Mononuclear cell (primary cell): Measurements from ENCODE around the gene TENM4. TPM values are rescaled to one million over a fixed set of nuclear protein-coding genes. Genes with fewer than 3 reads are reported as not detected.

Experiments
- H3K27me3 ChIP-seq: 2 replicates; pipeline ENCODE4 v1.6.0; 2011; ENCODE audit warnings: low read length, control low read depth; ENCODE audit not compliant: insufficient read depth
- H3K4me1 ChIP-seq: 2 replicates; pipeline ENCODE4 v1.5.1; 2011; ENCODE audit warnings: mild to moderate bottlenecking, low read length, control low read depth; ENCODE audit not compliant: insufficient read depth
- H3K4me3 ChIP-seq: 2 replicates; pipeline ENCODE4 v1.5.1; 2011; ENCODE audit warnings: mild to moderate bottlenecking, low read length, moderate library complexity
- H3K9me3 ChIP-seq: 2 replicates; pipeline ENCODE4 v1.5.1; 2011; ENCODE audit warnings: low read depth, mild to moderate bottlenecking, control low read depth, low read length
- total RNA-seq: library from RNA; depleted of rRNA; stranded (reverse); fragments of >200 nt; gene quantifications from one replicate; pipeline ENCODE4 v1.2.3, GENCODE V29; 2012

Gene TENM4
- total RNA-seq, 1 donor, result 0.63 TPM

- Histone ChIP-seq H3K27me3 (peaks cover 6% of the 10 kb centered on the region), H3K4me1 (no peaks in the 10 kb centered on the region), H3K4me3 (no peak overlapping the region), H3K9me3 (no peaks in the 10 kb centered on the region)
Observed at GRCh38 chr11:79465160-79465559, 24.3 kb upstream of the TENM4 start.

DNA sequence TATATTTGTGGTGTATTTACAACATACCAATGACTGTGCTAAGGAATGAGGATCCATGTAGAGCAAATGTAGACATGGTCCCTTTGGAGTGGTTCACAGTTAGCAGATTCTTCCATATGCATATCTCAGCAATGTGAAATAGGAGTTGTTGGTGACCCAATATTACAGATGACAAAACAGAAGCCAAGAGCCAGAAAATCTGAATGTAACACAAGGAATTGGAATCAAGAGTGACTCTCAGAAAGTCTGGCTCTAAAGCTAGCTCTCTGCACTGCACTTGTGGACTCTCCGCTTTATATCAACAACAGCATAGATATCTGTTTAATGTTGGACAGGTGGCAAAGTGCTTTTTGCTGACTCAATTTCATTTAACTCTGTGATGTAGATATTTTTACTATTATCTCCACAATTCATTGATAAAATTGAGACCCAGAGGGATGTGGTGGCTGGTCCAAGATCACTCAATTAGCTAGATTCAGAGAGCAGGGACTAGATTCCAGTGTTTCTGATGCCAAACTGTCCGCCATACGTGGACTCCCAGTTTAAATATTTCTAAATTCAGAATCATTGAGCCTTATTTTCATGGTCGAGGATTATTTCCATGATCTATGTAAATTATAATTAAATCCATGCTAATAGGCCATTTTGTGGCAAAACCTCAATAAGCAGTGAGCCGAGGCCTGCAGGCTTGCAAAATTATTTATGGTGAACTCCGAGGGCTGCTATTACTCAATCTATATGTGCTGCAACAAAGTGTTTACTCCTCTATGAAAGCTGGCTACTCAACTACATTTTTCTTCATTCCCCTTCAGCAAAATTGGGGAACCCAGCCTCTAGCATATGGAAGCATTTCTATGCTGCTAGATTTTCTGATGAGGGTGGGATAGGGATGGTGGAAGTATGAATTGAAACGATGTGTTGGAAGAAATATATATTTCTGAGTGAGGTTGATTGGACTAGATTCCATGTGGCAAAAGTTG is 21.1 kb upstream of the TENM4 start:
- Histone ChIP-seq H3K4me1 (no peaks in the 10 kb centered on the region), H3K9me3 (no peaks in the 10 kb centered on the region)

GRCh38 chr11:79461144-79461543 is 20.3 kb upstream of the TENM4 start:
- H3K4me1 ChIP-seq, result no peaks in the 10 kb centered on the region
- peaks cover 3% of the 10 kb centered on the region for H3K27me3 ChIP-seq
- H3K9me3 ChIP-seq, result no peaks in the 10 kb centered on the region
- H3K4me3 ChIP-seq, result no peak overlapping the region

More for the DNA sequence above, 21.1 kb upstream of the TENM4 start:
- Histone ChIP-seq H3K27me3 (peaks cover 3% of the 10 kb centered on the region), H3K4me3 (no peak overlapping the region)

DNA sequence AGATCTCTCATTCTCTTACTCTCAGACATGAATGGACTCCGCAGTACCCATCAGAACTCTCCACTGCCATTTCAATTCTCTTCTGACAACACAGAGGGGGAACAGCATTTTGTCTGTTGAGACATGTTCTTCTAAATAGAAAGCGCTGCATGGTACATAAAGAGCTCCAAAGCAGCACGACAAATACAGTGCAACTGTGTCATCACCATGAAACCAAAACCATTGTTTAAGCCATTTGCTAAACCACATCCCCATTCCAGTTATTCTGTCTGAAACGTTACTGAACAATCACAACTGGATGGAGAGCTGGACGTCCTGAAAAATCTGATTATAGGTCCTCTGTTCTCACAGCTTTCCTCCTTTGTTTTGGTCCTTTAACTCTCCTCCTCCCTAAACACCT is 17.9 kb upstream of the TENM4 start:
- no peaks in the 10 kb centered on the region for H3K27me3 ChIP-seq
- no peaks in the 10 kb centered on the region for H3K4me1 ChIP-seq
- no peaks in the 10 kb centered on the region for H3K9me3 ChIP-seq
- H3K4me3 ChIP-seq, result no peak overlapping the region

DNA sequence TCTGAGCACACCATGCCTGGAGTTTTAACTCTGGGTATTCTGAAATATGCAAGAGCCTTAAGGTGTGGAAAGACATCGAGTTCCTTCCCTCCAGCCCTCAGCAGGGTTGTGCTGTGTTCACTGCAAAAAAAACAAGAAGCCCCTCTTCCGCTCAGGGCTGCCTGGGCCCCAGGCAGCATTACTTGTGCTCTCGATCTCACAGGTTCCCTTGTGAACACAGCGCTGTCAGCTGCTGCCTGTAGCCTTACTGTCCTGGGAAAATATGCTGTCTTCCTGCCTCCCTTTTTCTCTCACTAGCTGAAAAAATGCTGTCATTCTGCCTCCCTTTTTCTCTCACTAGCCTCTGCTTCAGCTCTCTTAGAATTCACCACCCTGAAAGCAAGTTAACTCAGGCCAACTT is 15.7 kb upstream of the TENM4 start:
- Histone ChIP-seq H3K9me3 (no peaks in the 10 kb centered on the region), H3K4me3 (no peak overlapping the region), H3K4me1 (no peaks in the 10 kb centered on the region), H3K27me3 (no peaks in the 10 kb centered on the region)

- H3K27me3 ChIP-seq, result no peaks in the 10 kb centered on the region
- no peak overlapping the region for H3K4me3 ChIP-seq
- no peaks in the 10 kb centered on the region for H3K4me1 ChIP-seq
- H3K9me3 ChIP-seq, result no peaks in the 10 kb centered on the region
Observed at GRCh38 chr11:79453617-79454016, 12.8 kb upstream of the TENM4 start.

DNA sequence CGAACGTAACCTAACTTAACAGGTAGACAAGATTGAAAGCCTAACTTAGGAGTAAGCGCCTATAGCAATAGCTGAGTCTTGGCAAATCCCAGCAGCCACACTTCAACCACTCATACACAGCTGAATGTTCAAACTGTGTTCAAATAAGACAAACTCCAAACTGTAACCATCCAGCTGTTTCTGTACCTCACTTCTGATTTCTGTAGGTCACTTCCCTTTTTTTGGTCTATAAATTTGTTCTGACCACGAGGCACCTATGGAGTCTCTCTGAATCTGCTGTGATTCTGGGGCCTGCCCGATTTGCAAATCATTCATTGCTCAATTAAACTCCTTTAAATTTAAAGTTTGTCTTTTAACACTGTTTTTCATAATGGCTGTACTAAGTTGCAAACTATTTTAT is 8.2 kb upstream of the TENM4 start:
- Histone ChIP-seq H3K27me3 (peaks cover 15% of the 10 kb centered on the region), H3K4me3 (no peak overlapping the region), H3K9me3 (no peaks in the 10 kb centered on the region), H3K4me1 (no peaks in the 10 kb centered on the region)

DNA sequence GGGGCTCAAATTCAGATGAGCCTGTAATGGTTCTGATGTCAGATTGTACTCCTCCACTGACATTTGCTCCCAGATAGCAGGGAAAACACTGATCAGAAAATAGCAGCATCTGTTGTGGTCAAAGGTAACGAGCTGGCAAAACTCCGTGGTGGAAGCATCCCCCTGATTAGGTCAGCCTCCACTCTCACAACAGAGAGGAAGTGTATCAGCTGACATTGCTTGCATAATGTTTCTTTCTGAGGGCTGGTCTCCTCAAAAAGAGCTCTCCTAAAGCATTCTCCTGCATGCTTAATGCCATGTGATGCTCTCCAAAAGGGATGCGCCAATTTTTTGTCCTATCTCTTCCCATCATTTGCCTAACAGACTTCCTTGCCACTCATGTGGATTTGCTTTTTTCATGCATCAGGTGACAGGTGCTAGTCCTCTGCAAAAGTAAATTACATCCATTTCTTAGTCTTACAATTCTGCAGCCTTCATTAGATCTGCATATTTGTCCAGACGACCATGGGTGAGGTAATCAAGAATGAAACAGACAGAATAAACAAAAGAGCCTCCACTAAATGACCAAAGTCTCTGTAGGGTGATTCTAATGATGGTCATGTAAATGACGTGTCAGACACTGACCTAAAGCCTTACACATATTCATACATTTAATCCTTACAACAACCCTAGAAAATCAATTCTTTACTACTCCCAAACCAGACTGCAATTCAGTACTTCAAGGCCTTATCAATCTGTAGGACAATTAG is 6.4 kb upstream of the TENM4 start:
- no peak overlapping the region for H3K4me3 ChIP-seq
- H3K9me3 ChIP-seq, result no peaks in the 10 kb centered on the region
- peaks cover 34% of the 10 kb centered on the region for H3K27me3 ChIP-seq
- no peaks in the 10 kb centered on the region for H3K4me1 ChIP-seq

DNA sequence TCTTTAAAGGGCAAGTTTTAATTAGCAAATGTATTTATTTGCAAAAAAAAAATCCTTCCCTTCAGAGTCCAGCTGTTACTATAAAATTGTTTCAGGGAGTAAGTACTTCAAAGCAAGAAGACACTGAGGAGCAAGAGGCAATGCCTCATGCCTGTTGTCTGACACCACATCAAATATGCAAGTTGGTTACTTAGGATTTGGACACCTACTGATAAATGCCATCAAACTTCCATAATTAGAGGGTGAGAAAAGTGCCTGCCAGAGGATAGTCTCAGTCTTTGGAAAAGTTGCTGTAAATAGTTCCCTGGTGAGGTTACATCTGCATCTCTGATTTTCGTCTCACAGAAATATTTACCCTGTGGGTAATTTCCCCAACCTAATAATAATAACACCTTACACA is 4.1 kb upstream of the TENM4 start:
- H3K4me3 ChIP-seq, result no peak overlapping the region
- no peaks in the 10 kb centered on the region for H3K9me3 ChIP-seq
- peaks cover 8% of the 10 kb centered on the region for H3K4me1 ChIP-seq
- H3K27me3 ChIP-seq, result peaks cover 44% of the 10 kb centered on the region

- H3K27me3 ChIP-seq, result peaks cover 74% of the 10 kb centered on the region
- H3K4me3 ChIP-seq, result no peak overlapping the region
- no peaks in the 10 kb centered on the region for H3K9me3 ChIP-seq
- H3K4me1 ChIP-seq, result peaks cover 19% of the 10 kb centered on the region
Observed at GRCh38 chr11:79441461-79441875, 638 bp upstream of the TENM4 start.

GRCh38 chr11:79439886-79440570 is 802 bp downstream of the TENM4 start:
- Histone ChIP-seq H3K4me3 (no peak overlapping the region), H3K4me1 (peaks cover 19% of the 10 kb centered on the region), H3K9me3 (no peaks in the 10 kb centered on the region), H3K27me3 (peaks cover 81% of the 10 kb centered on the region)

DNA sequence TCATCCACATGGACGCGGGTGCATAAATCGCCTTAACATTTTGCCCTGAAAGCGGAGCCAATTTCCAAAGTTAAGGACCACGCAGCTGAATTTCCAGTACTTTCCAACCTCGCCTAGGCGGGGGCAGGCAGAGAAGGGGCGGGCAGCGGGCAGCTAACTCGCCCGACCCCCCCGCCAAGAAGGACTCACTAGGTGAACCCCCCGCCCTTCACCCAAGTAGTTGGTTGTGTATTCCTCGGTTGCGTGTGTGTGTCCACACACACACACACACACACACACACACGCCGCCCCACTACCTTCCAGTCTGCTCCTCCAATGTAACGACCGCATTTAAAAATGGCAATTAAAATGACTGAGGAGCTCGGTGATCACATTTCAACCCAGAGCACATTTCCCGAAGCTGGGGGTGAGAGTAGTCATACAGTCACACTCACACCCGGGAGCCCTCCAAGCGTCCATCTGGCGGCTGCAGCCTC is 1.4 kb downstream of the TENM4 start:
- Histone ChIP-seq H3K4me3 (no peak overlapping the region), H3K27me3 (peaks cover 81% of the 10 kb centered on the region), H3K4me1 (peaks cover 19% of the 10 kb centered on the region)

DNA sequence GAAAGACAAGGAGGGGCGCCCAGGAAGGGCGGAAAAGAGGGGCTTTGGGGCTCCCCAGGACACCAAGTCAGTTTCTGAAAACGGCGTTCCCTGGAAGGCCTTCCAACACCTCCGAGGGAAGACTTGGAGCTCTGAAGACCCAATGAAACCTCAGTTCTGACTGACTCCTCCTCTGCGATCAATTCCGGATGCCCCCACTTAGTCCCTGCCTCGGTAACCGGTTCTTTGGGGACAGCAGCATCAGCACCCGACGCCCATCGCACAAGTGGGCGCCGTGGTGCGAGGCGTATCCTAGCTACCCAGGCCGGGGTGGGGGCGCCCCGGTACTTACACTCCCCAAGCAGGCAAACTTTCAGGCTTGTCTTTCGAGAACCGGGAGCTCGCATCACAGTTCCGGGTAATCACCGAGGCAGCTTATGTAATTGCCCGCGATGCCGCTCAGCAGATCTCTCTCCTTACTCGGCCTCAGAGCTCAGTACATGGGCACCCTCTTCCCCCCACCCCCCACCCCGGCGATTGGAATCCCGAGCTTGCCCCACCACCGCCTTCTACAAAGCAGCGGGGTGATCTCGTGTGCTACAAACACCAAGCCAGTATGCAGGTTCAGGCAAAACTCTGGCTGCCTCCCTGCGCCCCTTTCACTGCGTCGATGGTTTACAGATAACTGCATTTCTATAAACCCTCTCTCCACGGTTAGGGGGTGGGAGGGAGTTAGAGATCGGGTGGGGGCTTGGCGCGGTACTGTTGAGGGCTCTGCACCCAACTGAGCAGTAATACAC is 2.0 kb downstream of the TENM4 start:
- peaks cover 19% of the 10 kb centered on the region for H3K4me1 ChIP-seq
- H3K9me3 ChIP-seq, result no peaks in the 10 kb centered on the region
- H3K27me3 ChIP-seq, result peaks cover 83% of the 10 kb centered on the region
- H3K4me3 ChIP-seq, result no peak overlapping the region

More for the DNA sequence above, 1.4 kb downstream of the TENM4 start:
- no peaks in the 10 kb centered on the region for H3K9me3 ChIP-seq

GRCh38 chr11:79437981-79438630 is 2.7 kb downstream of the TENM4 start:
- Histone ChIP-seq H3K27me3 (peaks cover 81% of the 10 kb centered on the region), H3K4me1 (peaks cover 19% of the 10 kb centered on the region), H3K9me3 (no peaks in the 10 kb centered on the region), H3K4me3 (no peak overlapping the region)
